ENCODE results near the gene STYXL1. TPM values are rescaled to one million over a fixed set of nuclear protein-coding genes. Genes with fewer than 3 reads are reported as not detected.

The STYXL1 gene
- total and polyA plus RNA-seq, 12 donors, result 20.9 to 82.0 (median 50.8) TPM

- TF ChIP-seq, protein P1, sequence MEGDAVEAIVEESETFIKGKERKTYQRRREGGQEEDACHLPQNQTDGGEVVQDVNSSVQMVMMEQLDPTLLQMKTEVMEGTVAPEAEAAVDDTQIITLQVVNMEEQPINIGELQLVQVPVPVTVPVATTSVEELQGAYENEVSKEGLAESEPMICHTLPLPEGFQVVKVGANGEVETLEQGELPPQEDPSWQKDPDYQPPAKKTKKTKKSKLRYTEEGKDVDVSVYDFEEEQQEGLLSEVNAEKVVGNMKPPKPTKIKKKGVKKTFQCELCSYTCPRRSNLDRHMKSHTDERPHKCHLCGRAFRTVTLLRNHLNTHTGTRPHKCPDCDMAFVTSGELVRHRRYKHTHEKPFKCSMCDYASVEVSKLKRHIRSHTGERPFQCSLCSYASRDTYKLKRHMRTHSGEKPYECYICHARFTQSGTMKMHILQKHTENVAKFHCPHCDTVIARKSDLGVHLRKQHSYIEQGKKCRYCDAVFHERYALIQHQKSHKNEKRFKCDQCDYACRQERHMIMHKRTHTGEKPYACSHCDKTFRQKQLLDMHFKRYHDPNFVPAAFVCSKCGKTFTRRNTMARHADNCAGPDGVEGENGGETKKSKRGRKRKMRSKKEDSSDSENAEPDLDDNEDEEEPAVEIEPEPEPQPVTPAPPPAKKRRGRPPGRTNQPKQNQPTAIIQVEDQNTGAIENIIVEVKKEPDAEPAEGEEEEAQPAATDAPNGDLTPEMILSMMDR (IDR thresholded peaks at IDR 0.05), result no peak
- TF ChIP-seq POLR2A (IDR thresholded peaks at IDR 0.05), result no peak
- intact Hi-C loops (cut with DNase I), result no loop called here
- H3K27ac ChIP-seq, result peak overlapping the region in 2 of 5 donors; percentile 94 to 97
- H3K36me3 ChIP-seq (replicated peaks in 1 of 2), result peaks cover 0 to 55% of the 10 kb centered on the region in 2 donors
- peak in 3 of 7 donors; percentile 39 to 52 (median 42) for DNase-seq
- H3K4me1 ChIP-seq (replicated peaks in 1 of 2), result peaks cover 15 to 51% of the 10 kb centered on the region in 2 donors
- WGBS, 4 donors, result 51 to 67% (median 57%) methylated on average over 8 of the region's 8 CpGs
- H3K9me3 ChIP-seq (replicated peaks in 1 of 3), result no peaks in the 10 kb centered on the region
- no peak overlapping the region for H3K4me3 ChIP-seq
- no peaks in the 10 kb centered on the region for H3K27me3 ChIP-seq
Measured at GRCh38 chr7:75977743-75978142, 70.1 kb downstream of the STYXL1 start.

DNA sequence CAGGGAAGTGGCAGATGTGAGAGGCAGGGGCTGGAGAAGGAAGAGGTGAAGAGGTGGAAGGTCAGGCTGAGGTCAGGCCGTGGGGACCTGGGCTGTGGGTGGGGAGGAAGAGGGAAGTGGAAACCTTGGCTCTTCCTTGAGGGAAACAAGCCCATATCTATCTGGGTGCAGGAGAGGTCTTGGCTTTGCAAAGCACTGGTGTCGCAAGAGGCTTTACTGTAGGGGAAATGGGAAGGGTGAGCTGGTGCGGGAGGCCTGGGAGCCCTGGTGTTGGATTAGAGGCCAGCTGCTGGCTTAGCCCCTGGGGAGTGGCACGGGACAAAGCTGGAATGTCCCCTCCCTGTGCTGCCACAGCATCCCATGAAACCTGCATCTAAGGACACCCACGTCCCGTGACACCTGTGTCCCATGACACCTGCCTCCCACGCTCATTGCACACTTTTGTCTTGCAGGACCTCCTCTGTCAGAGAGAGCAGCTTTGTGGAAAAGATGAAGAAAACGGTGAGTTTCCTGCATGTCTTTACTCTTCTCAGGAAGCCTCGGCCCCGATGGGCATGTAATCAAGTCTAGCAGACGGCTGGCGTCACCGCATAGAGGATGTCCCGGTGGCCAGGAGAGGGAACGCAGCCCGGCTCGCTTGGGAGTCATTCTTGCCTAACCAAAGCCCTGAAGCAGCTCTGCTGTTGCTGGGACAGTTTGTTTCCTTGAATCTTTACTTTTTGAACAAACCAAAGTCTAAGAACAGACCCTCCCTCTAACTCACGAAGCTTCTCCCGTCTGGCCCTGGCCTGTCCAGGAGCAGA is 75.6 kb downstream of the STYXL1 start:
- Histone ChIP-seq H3K9me3 (replicated peaks in 1 of 3) (no peaks in the 10 kb centered on the region), H3K4me3 (no peak overlapping the region), H3K4me1 (replicated peaks in 1 of 2) (peaks cover 17 to 50% of the 10 kb centered on the region in 2 donors), H3K27me3 (no peaks in the 10 kb centered on the region), H3K36me3 (replicated peaks in 1 of 2) (peaks cover 0 to 28% of the 10 kb centered on the region in 2 donors), H3K27ac (peak overlapping the region in 3 of 5 donors; percentile 32 to 86 (median 71))
- WGBS, 4 donors, result 53 to 67% (median 65%) methylated on average over 19 of the region's 19 CpGs
- intact Hi-C loops (cut with DNase I), result no loop called here
- TF ChIP-seq POLR2A (IDR thresholded peaks at IDR 0.05), result no peak
- TF ChIP-seq, protein P1 (IDR thresholded peaks at IDR 0.05), result peak in 5 of 6 experiments; percentile 7 to 42 (median 21)
- peak in 4 of 7 donors; percentile 62 to 81 (median 74) for DNase-seq

DNA sequence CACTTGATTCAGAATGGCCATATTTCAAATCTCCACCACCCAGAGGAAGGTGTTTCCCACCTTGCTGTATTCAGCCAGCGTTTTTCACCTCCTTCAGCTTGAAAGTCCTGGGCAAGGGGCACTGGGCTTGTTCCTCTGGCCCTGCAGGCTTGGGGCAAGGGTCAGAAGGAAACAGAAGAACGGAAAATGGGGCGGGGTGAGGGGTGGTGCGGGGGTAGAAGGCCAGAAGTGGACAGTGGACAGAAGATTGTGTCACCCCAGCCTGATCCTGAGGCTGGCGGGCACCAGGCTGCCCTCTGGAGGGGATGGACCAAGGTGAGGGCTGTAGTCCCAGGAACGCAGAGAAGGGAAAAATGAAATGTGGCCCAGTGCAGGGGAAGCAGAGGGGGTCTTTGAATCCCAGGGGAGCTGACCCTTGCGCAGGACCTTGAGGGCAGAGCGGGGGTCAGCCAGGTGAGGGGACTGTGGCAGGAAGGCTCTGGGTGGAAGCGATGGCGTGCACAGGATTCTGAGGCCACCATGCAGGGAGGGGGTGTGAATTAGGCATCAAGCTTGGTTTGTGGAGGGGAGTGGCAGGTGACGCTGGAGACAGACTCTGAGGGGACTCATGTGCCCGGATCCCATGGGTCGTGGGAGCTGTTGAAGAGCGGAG is 76.4 kb downstream of the STYXL1 start:
- no peak for DNase-seq
- Histone ChIP-seq H3K27me3 (no peaks in the 10 kb centered on the region), H3K4me1 (replicated peaks in 1 of 2) (peaks cover 24 to 57% of the 10 kb centered on the region in 2 donors), H3K9me3 (replicated peaks in 1 of 3) (no peaks in the 10 kb centered on the region), H3K4me3 (no peak overlapping the region), H3K36me3 (replicated peaks in 1 of 2) (peaks cover 0 to 28% of the 10 kb centered on the region in 2 donors), H3K27ac (peak overlapping the region in 2 of 5 donors; percentile 71 to 86)
- no peak for TF ChIP-seq POLR2A (IDR thresholded peaks at IDR 0.05)
- TF ChIP-seq, protein P1 (IDR thresholded peaks at IDR 0.05), result no peak
- 78 to 85% (median 80%) methylated on average over 14 of the region's 14 CpGs for WGBS, 4 donors
- intact Hi-C loops (cut with DNase I), result no loop called here
